Measurements from ENCODE around the gene TMEM250. TPM values are rescaled to one million over a fixed set of nuclear protein-coding genes. Genes with fewer than 3 reads are reported as not detected.

Gene TMEM250
- total and polyA plus RNA-seq, 2 of the 4 experiments (the other 2 are of a cell fraction): 14.0 to 17.5 TPM

DNA sequence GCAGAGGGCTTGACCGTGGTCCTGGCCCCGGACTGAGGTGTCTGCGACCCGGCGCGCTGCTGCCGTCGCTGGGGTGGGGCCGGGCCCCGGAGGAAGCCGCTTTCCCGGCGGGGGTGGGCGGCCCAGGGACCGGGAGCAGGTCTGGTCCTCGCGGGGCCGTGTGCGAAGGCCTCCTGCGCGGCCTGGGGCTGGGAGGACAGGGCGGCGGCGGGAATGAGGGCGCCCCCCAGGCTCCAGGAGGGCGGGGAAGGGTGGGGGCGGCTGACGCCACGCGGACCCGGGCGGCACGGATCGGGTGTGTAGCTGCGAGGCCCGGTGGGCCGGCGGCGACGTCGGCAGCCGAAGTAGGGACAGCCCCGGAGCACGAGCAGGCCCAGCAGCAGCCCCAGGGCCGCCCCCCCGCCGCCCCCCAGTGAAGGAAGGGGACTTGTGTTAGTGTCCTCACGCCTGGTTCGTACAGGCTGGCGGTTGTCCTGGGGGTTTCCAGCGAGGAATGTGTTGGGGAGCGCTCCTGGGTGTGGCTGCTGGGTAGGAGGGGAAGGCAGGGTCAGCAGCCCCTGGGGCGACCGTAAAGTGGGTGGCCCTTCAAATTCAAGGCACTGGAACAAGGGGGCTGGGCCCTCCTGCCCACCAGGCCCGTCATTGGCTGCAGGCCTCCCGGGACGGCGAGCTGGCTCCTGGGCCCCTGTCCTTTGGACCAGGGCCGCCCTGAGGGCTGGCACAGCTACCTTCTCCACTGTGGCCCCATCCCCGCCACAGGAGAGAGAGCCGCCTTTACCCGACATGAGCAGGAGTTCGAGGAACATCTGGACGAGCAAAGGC lies 597 bp upstream of the TMEM250 start:
- BruUV-seq (replicated peaks): no TSS peak
- H3K4me1 ChIP-seq (ENCODE audit: control insufficient read depth, insufficient read depth, low read length): peaks cover 11% of the 10 kb centered on the region
- H4K20me1 ChIP-seq (ENCODE audit: insufficient read depth, low read length): peaks cover 7% of the 10 kb centered on the region; the same call in 1 of the 2 replicates
- peak overlapping the region; percentile 92 for H2AK9ac ChIP-seq (replicated peaks; ENCODE audit: low read depth, low read length, poor library complexity)
- peak overlapping the region; percentile 65 for H4K91ac ChIP-seq (ENCODE audit: insufficient read depth, low read depth, low read length)
- H2AK5ac ChIP-seq (ENCODE audit: low read depth, low read length): peak overlapping the region; percentile 84
- H3K14ac ChIP-seq (replicated peaks; ENCODE audit: low read depth, low read length): peak overlapping the region; percentile 17; the same call in 1 of the 2 replicates
- H3K56ac ChIP-seq (ENCODE audit: extremely low read depth, insufficient read depth, low read length): peak overlapping the region; percentile 55; the same call in 1 of the 2 replicates
- H3K79me1 ChIP-seq (ENCODE audit: low read depth in 1 of 2, low read length in 2 of 2): peaks cover 5 to 42% of the 10 kb centered on the region in 2 experiments; a peak in 3 of 4 replicates
- DNase-seq: peak; percentile 19
- TF ChIP-seq FOS (IDR thresholded peaks at IDR 0.05; ENCODE audit: low read depth, low read length) (no peak), CTCF (conservative IDR thresholded peaks at IDR 0.05; ENCODE audit: low read depth, low read length) (peak; percentile 4; the same call in 1 of the 2 replicates), NFE2L2 (IDR thresholded peaks at IDR 0.05; ENCODE audit: low read depth, low read length) (no peak), CHD1 (IDR thresholded peaks at IDR 0.05; ENCODE audit: low read depth, low read length) (no peak), CEBPB (IDR thresholded peaks at IDR 0.05; ENCODE audit: low read depth, low read length) (no peak), RFX5 (IDR thresholded peaks at IDR 0.05; ENCODE audit: low read depth, low read length) (no peak), SMC3 (IDR thresholded peaks at IDR 0.05; ENCODE audit: low read depth, low read length) (no peak), ELK1 (IDR thresholded peaks at IDR 0.05; ENCODE audit: borderline replicate concordance, low read depth, low read length) (no peak)
- dilution Hi-C loops (cut with HindIII; ENCODE audit: low sequenced_read_pairs, unreplicated experiment): no loop called here
- peak overlapping the region; percentile 16; the same call in 1 of the 2 replicates for H4K5ac ChIP-seq (ENCODE audit: low read depth, low read length)
- peaks cover 6% of the 10 kb centered on the region; the same call in 1 of the 2 replicates for H3K27me3 ChIP-seq (ENCODE audit: control insufficient read depth, insufficient read depth, low read length)
- H3K9me1 ChIP-seq (ENCODE audit: insufficient read depth, low read length): peaks cover 7% of the 10 kb centered on the region; the same call in 1 of the 2 replicates
- peak overlapping the region; percentile 97 for H2AFZ ChIP-seq (replicated peaks; ENCODE audit: low read length, poor library complexity)
- POLR2A ChIA-PET (ENCODE audit: unreplicated experiment): interaction anchor here (0.6 kb wide), 1 partner anchor 14 kb away, joined by 5 read pairs; no protein-coding TSS in a partner anchor
- H2BK15ac ChIP-seq (ENCODE audit: low read depth, low read length): no peak overlapping the region
- CTCF ChIA-PET: no interaction called here
- in situ Hi-C loops (cut with MboI; ENCODE audit: low sequenced_read_pairs): no loop called here
- intact Hi-C loops (cut with micrococcal nuclease): loop anchor here (2.0 kb wide), 1 partner anchor 24 kb away; the partner anchor contains the start of gene NACC2
- no peaks in the 10 kb centered on the region for H3K9me3 ChIP-seq (ENCODE audit: control insufficient read depth, insufficient read depth, low read length)
- H3K36me3 ChIP-seq (ENCODE audit: control insufficient read depth, insufficient read depth, low read length): peaks cover 15% of the 10 kb centered on the region; the same call in 1 of the 2 replicates
- peak; percentile 16 for ATAC-seq (ENCODE audit: low read depth)
- peak overlapping the region; percentile 66 for H3K9ac ChIP-seq (ENCODE audit: low read depth, low read length)
- H3K4me3 ChIP-seq (ENCODE audit: insufficient read depth, low read depth, low read length): peak overlapping the region; percentile 64
- H2BK120ac ChIP-seq (ENCODE audit: low read depth, low read length): no peak overlapping the region
- no peak overlapping the region for H2BK20ac ChIP-seq (ENCODE audit: low read depth, low read length)
- H3K18ac ChIP-seq (ENCODE audit: low read depth, low read length): no peak overlapping the region
- H4K8ac ChIP-seq (ENCODE audit: low read depth in 2 of 2, low read length in 2 of 2): peak overlapping the region; percentile 55 to 64; a peak in 3 of 4 replicates
- peak overlapping the region; percentile 77 for H3K4ac ChIP-seq (ENCODE audit: low read depth, low read length)
- peak overlapping the region; percentile 74 for H3K27ac ChIP-seq (ENCODE audit: insufficient read depth, low read length)
- peak overlapping the region; percentile 83 for H3K23ac ChIP-seq (ENCODE audit: low read depth, low read length)
- H3K4me2 ChIP-seq (ENCODE audit: low read depth, low read length): peak overlapping the region; percentile 32
- peak overlapping the region; percentile 66 for H2BK5ac ChIP-seq (ENCODE audit: low read depth, low read length, poor library complexity, severe bottlenecking)
- WGBS, 2 experiments (ENCODE audit: extremely low coverage in 2 of 2, insufficient read length in 1 of 2): 0% methylated on average over 12 of the region's 64 CpGs; no CpG with 5 or more reads in 1 of the 2 experiments

All from IMR-90 (cell line).